GM18870 (cell line): ENCODE results near the gene C11orf58.
A peak's percentile ranks its signal among the peaks of the same experiment; 100 is the strongest.

Source experiments
- ATAC-seq: cut with Tn5 transposase; IDR thresholded peaks from one replicate; pipeline ENCODE4 v1.9.1; 2021; ENCODE audit warnings: moderate library complexity; ENCODE audit not compliant: unreplicated experiment

Gene C11orf58

GRCh38 chr11:16738193-16738946 is at the start of gene C11orf58:
Gene C11orf58 (plus strand): TSS chr11:16738647. CDS start chr11:16738779, 132 bp downstream.
- ATAC-seq, result peak; percentile 97

- no peak for ATAC-seq
Measured at GRCh38 chr11:16690086-16690485, 48.4 kb upstream of the C11orf58 start.

- ATAC-seq, result no peak
Measured at GRCh38 chr11:16703795-16704194, 34.7 kb upstream of the C11orf58 start.

GRCh38 chr11:16713594-16713993 is 24.9 kb upstream of the C11orf58 start:
- no peak for ATAC-seq

GRCh38 chr11:16722581-16723344 is 15.7 kb upstream of the C11orf58 start:
- no peak for ATAC-seq

- ATAC-seq, result no peak
Measured at GRCh38 chr11:16727806-16728205, 10.6 kb upstream of the C11orf58 start.

GRCh38 chr11:16737818-16738192 is 642 bp upstream of the C11orf58 start:
- ATAC-seq, result peak; percentile 10

GRCh38 chr11:16738947-16739815 is 734 bp downstream of the C11orf58 start:
- ATAC-seq, result no peak

- ATAC-seq, result no peak
Measured at GRCh38 chr11:16741473-16741872, 3.0 kb downstream of the C11orf58 start.

GRCh38 chr11:16743478-16743877 is 5.0 kb downstream of the C11orf58 start:
- ATAC-seq, result no peak

GRCh38 chr11:16744128-16744725 is 5.8 kb downstream of the C11orf58 start:
- ATAC-seq, result no peak

GRCh38 chr11:16745950-16746605 is 7.6 kb downstream of the C11orf58 start:
- no peak for ATAC-seq

GRCh38 chr11:16749092-16749491 is 10.6 kb downstream of the C11orf58 start:
- no peak for ATAC-seq

- peak; percentile 44 for ATAC-seq
Measured at GRCh38 chr11:16749666-16750065, 11.2 kb downstream of the C11orf58 start.

GRCh38 chr11:16750417-16750816 is 12.0 kb downstream of the C11orf58 start:
- ATAC-seq, result no peak

- no peak for ATAC-seq
Measured at GRCh38 chr11:16758382-16759024, 20.1 kb downstream of the C11orf58 start.

GRCh38 chr11:16759857-16760508 is 21.5 kb downstream of the C11orf58 start:
- no peak for ATAC-seq

GRCh38 chr11:16763746-16764145 is 25.3 kb downstream of the C11orf58 start:
- ATAC-seq, result no peak

GRCh38 chr11:16764888-16765287 is 26.4 kb downstream of the C11orf58 start:
- no peak for ATAC-seq
